NB4 (cell line): ENCODE measurements around the gene CAMKMT.

Experiments
- POLR2A ChIP-seq: IDR thresholded peaks from 2 replicates; pipeline ENCODE4 v1.6.1; 2011; ENCODE audit warnings: mild to moderate bottlenecking; ENCODE audit not compliant: insufficient read length; ENCODE audit errors: extremely low read depth
- TF ChIP-seq, protein P1 (sequence below): IDR thresholded peaks from one replicate; pipeline ENCODE4 v1.5.1; 2012; ENCODE audit warnings: low read depth, low read length
- TF ChIP-seq, protein P2 (sequence below): IDR thresholded peaks from 2 replicates; pipeline ENCODE4 v1.6.1; 2011; ENCODE audit warnings: low read depth, low read length

DNA sequence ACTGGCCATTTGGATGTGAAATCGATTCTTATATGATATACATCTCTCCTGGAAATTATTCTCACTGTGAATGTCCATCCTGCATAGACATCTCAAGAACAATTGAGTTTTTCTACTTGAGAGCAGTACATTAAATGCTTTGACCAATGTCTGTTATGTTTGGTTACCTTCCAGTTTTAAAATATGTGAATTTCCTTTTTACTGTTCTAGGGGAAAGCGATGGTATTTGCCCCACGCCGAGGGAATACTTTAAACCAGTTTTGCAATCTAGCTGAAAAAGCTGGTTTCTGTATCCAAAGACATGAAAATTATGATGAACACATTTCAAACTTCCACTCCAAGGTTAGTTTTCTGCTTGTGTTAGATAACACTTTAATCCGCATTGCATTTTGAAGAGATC, 404.5 kb downstream of the CAMKMT start:
- TF ChIP-seq, protein P1, sequence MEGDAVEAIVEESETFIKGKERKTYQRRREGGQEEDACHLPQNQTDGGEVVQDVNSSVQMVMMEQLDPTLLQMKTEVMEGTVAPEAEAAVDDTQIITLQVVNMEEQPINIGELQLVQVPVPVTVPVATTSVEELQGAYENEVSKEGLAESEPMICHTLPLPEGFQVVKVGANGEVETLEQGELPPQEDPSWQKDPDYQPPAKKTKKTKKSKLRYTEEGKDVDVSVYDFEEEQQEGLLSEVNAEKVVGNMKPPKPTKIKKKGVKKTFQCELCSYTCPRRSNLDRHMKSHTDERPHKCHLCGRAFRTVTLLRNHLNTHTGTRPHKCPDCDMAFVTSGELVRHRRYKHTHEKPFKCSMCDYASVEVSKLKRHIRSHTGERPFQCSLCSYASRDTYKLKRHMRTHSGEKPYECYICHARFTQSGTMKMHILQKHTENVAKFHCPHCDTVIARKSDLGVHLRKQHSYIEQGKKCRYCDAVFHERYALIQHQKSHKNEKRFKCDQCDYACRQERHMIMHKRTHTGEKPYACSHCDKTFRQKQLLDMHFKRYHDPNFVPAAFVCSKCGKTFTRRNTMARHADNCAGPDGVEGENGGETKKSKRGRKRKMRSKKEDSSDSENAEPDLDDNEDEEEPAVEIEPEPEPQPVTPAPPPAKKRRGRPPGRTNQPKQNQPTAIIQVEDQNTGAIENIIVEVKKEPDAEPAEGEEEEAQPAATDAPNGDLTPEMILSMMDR, result no peak
- TF ChIP-seq POLR2A, result no peak
- TF ChIP-seq, protein P2, sequence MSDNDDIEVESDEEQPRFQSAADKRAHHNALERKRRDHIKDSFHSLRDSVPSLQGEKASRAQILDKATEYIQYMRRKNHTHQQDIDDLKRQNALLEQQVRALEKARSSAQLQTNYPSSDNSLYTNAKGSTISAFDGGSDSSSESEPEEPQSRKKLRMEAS, result no peak
